Liver (tissue), 3 donors: ENCODE results near the gene RPS6KA2.

Experiments used
- FOXA1 ChIP-seq: IDR thresholded peaks from 2 replicates; pipeline ENCODE4 v1.6.1; 2016; ENCODE audit warnings: antibody characterized with exemption
- GABPA ChIP-seq, 2 donors: IDR thresholded peaks in 1 of 2; conservative IDR thresholded peaks in 1 of 2; 2 replicates each; pipeline ENCODE4 v1.6.1; 2016; ENCODE audit warnings: antibody characterized with exemption in 2 of 2, mild to moderate bottlenecking in 1 of 2, moderate library complexity in 1 of 2
- JUND ChIP-seq, 2 donors: IDR thresholded peaks; 2 replicates each; pipeline ENCODE4 v1.6.1; 2016; ENCODE audit warnings: antibody characterized with exemption in 2 of 2
- MAX ChIP-seq: IDR thresholded peaks from 2 replicates; pipeline ENCODE4 v1.6.1; 2016; ENCODE audit warnings: antibody characterized with exemption
- RAD21 ChIP-seq, 2 donors: IDR thresholded peaks; 2 replicates each; pipeline ENCODE4 v1.6.1; 2016; ENCODE audit warnings: antibody characterized with exemption in 2 of 2, mild to moderate bottlenecking in 2 of 2
- SP1 ChIP-seq: IDR thresholded peaks from 2 replicates; pipeline ENCODE4 v1.6.1; 2018; ENCODE audit warnings: antibody characterized with exemption, mild to moderate bottlenecking
- TAF1 ChIP-seq: conservative IDR thresholded peaks from 2 replicates; pipeline ENCODE4 v1.6.1; 2016; ENCODE audit warnings: antibody characterized with exemption, mild to moderate bottlenecking
- YY1 ChIP-seq: IDR thresholded peaks from 2 replicates; pipeline ENCODE4 v1.6.1; 2016; ENCODE audit warnings: antibody characterized with exemption, mild to moderate bottlenecking
- ZBTB33 ChIP-seq: IDR thresholded peaks from 2 replicates; pipeline ENCODE4 v1.6.1; 2016; ENCODE audit warnings: antibody characterized with exemption
- TF ChIP-seq, protein P1 (sequence below): fragments of 150-350 bp; IDR thresholded peaks from 2 replicates; pipeline ENCODE4 v1.5.1; 2017; ENCODE audit warnings: improper control_type of control experiment, low read depth, low read length; ENCODE audit not compliant: missing input control
- donor health status: healthy.
- donor health status: healthy.

GRCh38 chr6:166656230-166657151 lies 29.4 kb upstream of the RPS6KA2 start:
- no peak for TF ChIP-seq SP1
- TF ChIP-seq, protein P1, sequence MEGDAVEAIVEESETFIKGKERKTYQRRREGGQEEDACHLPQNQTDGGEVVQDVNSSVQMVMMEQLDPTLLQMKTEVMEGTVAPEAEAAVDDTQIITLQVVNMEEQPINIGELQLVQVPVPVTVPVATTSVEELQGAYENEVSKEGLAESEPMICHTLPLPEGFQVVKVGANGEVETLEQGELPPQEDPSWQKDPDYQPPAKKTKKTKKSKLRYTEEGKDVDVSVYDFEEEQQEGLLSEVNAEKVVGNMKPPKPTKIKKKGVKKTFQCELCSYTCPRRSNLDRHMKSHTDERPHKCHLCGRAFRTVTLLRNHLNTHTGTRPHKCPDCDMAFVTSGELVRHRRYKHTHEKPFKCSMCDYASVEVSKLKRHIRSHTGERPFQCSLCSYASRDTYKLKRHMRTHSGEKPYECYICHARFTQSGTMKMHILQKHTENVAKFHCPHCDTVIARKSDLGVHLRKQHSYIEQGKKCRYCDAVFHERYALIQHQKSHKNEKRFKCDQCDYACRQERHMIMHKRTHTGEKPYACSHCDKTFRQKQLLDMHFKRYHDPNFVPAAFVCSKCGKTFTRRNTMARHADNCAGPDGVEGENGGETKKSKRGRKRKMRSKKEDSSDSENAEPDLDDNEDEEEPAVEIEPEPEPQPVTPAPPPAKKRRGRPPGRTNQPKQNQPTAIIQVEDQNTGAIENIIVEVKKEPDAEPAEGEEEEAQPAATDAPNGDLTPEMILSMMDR, result no peak
- TF ChIP-seq TAF1, result no peak
- TF ChIP-seq GABPA (IDR thresholded peaks at IDR 0.05 in 1 of 2, conservative IDR thresholded peaks at IDR 0.05 in 1 of 2), result no peak
- TF ChIP-seq MAX, result no peak
- TF ChIP-seq JUND (IDR thresholded peaks at IDR 0.05), result no peak
- TF ChIP-seq ZBTB33, result no peak
- no peak for TF ChIP-seq YY1
- TF ChIP-seq RAD21 (IDR thresholded peaks at IDR 0.05), result no peak
- no peak for TF ChIP-seq FOXA1
